K562 (cell line): ENCODE measurements around the gene PARK7. TPM values are rescaled to one million over a fixed set of nuclear protein-coding genes. Genes with fewer than 3 reads are reported as not detected.
A peak's percentile ranks its signal among the peaks of the same experiment; 100 is the strongest.

Source experiments
- CHAMP1 ChIP-seq: fragments of 450-650 bp; IDR thresholded peaks from 2 replicates; pipeline ENCODE4 v1.6.1; 2016; ENCODE audit warnings: mild to moderate bottlenecking
- CSDE1 ChIP-seq, 2 experiments: fragments of 450-650 bp; IDR thresholded peaks; 2 replicates each; pipeline ENCODE4 v1.6.1; 2016; ENCODE audit warnings: mild to moderate bottlenecking in 1 of 2
- KLF16 ChIP-seq: IDR thresholded peaks from 2 replicates; pipeline ENCODE4 v1.6.1; 2016; ENCODE audit warnings: antibody characterized with exemption
- NFIC ChIP-seq: fragments of 450-650 bp; IDR thresholded peaks from 2 replicates; pipeline ENCODE4 v1.6.1; 2017; ENCODE audit warnings: mild to moderate bottlenecking, inconsistent platforms
- ZNF589 ChIP-seq: fragments of 200-800 bp; sonication (Bioruptor generic); IDR thresholded peaks from 2 replicates; pipeline ENCODE4 v1.6.1; 2016; ENCODE audit warnings: low read depth, missing genetic modification characterization, missing compliant biosample characterization
- ZNF592 ChIP-seq: fragments of 450-650 bp; IDR thresholded peaks from 2 replicates; pipeline ENCODE4 v1.6.1; 2017; ENCODE audit warnings: antibody characterized with exemption, mild to moderate bottlenecking
- ZNF609 ChIP-seq: sonication (generic); formaldehyde crosslinking; IDR thresholded peaks from 2 replicates; pipeline ENCODE4 v1.8.1; 2023; ENCODE audit warnings: missing genetic modification reagents, mild to moderate bottlenecking, borderline replicate concordance
- ZNF717 ChIP-seq: fragments of 250-450 bp; sonication (Bioruptor Pico); IDR thresholded peaks from 2 replicates; pipeline ENCODE4 v1.5.0; 2021
- polyA plus RNA-seq, 8 experiments: library from polyadenylated mRNA; depleted of rRNA in 4 of 8; stranded (reverse) in 5 of 8; unstranded in 3 of 8; fragments of >200 nt; fragmentation: Nextera tagmentation in 2 of 8; fragmentation: Illumina TruSeq in 1 of 8; extraction: Ambion mirVana in 2 of 8; extraction: Trizol in 1 of 8; gene quantifications; 2 replicates each; pipeline versions ENCODE4 v1.2.1 to v1.2.3, GENCODE V29; 2011 to 2014; ENCODE audit warnings: inconsistent platforms in 1 of 8, missing spikeins in 1 of 8
- total RNA-seq, 7 experiments: library from RNA; depleted of rRNA in 6 of 7; stranded (reverse); fragments of >200 nt in 6 of 7; fragmentation: Illumina TruSeq in 2 of 7; extraction: Trizol in 2 of 7; gene quantifications; 2 replicates each; pipeline versions ENCODE4 v1.2.1 to v1.2.3, GENCODE V29; 2011 to 2021; ENCODE audit warnings: low replicate concordance in 1 of 7
- TF ChIP-seq, protein P1 (sequence below): fragments of 250-450 bp; sonication (Bioruptor Pico); IDR thresholded peaks from 2 replicates; pipeline ENCODE4 v1.8.0; 2021; ENCODE audit warnings: moderate library complexity, mild to moderate bottlenecking, inconsistent platforms

Gene PARK7
- total and polyA plus RNA-seq, 9 of the 15 experiments (the other 6 are each of a cell fraction or from before 2014, with no cell fraction given) = 374 to 1,298 (median 484) TPM

DNA sequence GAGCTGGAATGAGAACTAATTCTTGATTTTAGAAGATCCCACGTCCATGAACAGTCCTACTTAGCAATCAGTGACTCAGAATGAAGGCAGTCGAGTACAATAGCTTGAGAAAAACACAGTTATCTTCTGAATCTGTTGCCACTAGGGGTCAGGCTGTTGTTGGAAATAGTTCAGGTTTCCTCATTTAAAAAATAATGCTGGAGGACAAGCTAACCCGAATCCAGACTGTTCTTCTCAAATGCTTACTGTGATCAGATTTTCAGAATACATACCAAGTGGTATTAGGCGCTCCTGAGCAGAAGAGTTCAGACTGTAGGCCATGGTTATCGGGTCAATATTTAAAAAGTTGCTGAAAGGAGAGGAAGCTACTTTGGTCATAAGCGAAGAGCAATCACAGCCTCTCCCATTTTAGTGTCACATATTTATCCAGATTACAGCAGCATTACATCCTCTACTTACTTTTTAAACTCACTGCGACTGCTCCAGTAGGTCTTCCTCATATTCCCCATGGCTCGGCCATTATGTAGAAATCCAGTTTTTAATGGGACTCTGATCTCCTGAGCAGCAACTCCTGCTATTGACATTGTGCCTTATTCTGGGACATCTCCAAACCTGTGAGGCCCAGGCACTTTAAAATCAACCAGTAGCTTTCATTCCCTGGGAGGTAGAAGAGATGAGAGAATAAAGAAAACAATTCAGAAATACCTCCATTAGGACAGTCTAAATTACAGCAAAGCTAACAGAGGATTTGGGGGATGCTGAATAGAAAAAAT lies 53.7 kb downstream of the PARK7 start (continued):
- no peak for TF ChIP-seq ZNF589 (CRISPR knock-in tag)
- TF ChIP-seq ZNF609 (CRISPR knock-in tag) = no peak
- TF ChIP-seq, protein P1, sequence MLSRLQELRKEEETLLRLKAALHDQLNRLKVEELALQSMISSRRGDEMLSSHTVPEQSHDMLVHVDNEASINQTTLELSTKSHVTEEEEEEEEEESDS (CRISPR knock-in tag) = no peak
- TF ChIP-seq ZNF717 = no peak
- TF ChIP-seq NFIC = peak; percentile 27; the same call in 1 of the 2 replicates
- no peak for TF ChIP-seq CHAMP1
- no peak for TF ChIP-seq KLF16
- TF ChIP-seq CSDE1 (IDR thresholded peaks at IDR 0.05) = no peak
- peak; percentile 22; the same call in 1 of the 2 replicates for TF ChIP-seq ZNF592
